NK-92 treated with Interleukin-12 subunit alpha and Interleukin-12 subunit beta, amount 100 ng/mL, for 24 hours (cell line): ENCODE data around the gene TRAPPC11.

Experiments used
- DNase-seq: peaks from one replicate; lab custom pipeline; 2025; lab: John Stamatoyannopoulos, UW

The TRAPPC11 gene

DNA sequence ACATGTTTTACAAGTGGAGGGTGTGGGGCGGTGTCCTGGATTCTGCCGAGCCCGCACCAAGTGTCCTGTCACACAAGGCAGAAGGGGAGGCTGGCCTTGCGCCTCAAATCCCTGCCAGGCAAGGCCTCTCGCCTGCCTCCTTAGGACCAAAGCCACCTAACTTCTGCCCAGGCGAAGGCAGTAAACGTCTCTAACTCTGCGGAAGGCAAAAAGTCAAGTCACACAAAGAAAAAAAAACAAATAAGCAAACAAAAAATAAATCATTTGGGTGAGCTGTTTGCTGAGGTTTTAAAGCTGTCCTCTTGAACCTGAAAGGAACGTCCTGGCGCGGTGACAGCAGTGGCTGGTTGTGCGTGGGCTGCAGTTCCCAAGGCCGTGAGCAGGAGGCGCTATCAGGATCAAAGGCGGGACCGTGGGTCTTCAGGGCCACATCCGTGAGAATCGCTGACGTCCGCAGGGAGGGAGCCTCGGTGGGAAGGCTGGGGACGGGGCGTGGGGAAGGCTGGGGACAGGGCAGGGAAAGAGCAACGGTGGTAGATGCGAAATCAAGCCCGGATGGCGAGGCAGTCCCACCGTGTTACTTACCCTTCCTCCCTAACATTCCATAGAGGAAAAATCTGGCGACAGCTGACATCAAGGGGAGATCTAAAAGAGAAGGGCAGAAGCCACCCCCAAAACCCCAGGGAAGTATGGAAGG lies 99.1 kb downstream of the TRAPPC11 start:
- no peak for DNase-seq

DNA sequence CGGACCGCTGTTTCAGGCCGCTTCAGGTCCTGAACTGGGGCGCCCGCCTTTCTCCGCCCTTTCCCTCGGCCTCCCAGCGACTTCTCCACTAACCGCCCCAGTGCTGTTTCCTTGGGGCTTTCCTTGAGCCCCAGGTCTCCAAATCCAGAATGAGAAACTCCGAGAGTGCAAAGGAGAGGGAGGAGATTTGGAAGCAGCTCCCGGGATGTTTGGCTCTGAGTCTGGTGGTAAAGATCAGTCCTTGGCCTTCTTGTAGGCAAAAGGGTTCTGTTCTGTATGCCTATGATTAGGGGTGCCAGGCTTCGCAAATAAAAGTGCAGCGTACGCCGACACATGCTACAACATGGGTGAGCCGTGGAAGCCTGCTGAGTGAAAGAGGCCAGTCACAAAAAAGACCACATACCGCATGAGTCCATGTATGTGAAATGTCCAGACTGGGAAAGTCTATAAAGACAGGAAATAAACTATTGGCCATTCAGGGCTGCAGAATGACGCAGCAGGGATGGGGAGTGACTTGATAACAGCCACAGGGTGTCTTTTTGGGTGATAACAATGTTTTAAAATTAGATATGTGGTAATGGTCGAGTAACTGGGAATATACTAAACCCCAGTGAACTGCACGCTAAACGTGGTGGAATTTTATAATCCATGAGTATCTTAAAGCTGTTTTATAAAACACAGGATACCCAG lies 99.8 kb downstream of the TRAPPC11 start:
- no peak for DNase-seq

DNA sequence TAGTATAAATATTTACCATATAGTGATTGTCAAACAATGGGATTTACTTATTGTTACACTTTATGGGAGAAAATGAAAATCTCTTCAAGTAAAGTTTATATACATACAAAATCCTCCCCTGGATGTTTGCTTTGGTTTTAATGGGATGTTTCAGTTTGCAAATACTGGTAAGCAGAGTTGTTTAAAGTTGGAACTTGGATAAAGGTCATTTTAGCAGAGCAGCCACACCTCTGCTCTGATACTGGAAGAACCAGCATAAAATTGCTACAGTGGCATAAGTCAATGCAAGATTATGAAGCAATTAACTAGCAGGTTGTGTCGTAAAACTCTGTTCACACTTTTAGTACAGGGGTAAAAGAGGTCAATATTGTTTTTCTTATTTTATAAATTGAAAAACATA lies 101.2 kb downstream of the TRAPPC11 start:
- DNase-seq, result no peak
